K562 (cell line): ENCODE results near the gene SPEM3. TPM values are rescaled to one million over a fixed set of nuclear protein-coding genes. Genes with fewer than 3 reads are reported as not detected.

ENCODE experiments used
- ATAC-seq: fragments of 200-7000 bp; cut with Tn5 transposase; 3 replicates; pipeline ENCODE4 v1.9.1; 2020; ENCODE audit warnings: moderate library complexity
- BruUV-seq: library from RNA; stranded (reverse); fragments of 400-500 nt; replicated peaks from 2 replicates; lab custom pipeline; 2021; lab: Mats Ljungman, UMichigan
- CTCF ChIA-PET: fragments of 300-600 bp; formaldehyde crosslinking; extraction: SDS; loops from one replicate; lab custom pipeline; 2021; ENCODE audit warnings: low intra/inter-chr PET ratio; lab: Yijun Ruan, JAX
- POLR2A ChIA-PET: fragments of 300-600, 350-650 bp; sonication (Branson Sonifier 250); formaldehyde crosslinking; extraction: SDS; loops from one replicate; lab custom pipeline; 2021; ENCODE audit warnings: antibody characterized with exemption, inconsistent platforms; lab: Yijun Ruan, JAX
- DNase-seq, 4 experiments: peaks; one replicate each; pipeline versions ENCODE4 v3.0.0 to v3.0.0-alpha.2; 2011 to 2018; ENCODE audit warnings: low spot score in 3 of 4, mixed read lengths in 3 of 4; ENCODE audit errors: extremely low read depth in 1 of 4
- FAIRE-seq: peaks from 2 replicates; lab custom pipeline; 2011; peaks lifted over from hg19 to GRCh38; lab: Jason Lieb, UNC
- H2AFZ ChIP-seq: 2 replicates; pipeline ENCODE4 v1.6.0; 2011; ENCODE audit warnings: low read depth, low read length, control low read depth, inconsistent platforms
- H3K27ac ChIP-seq: fragments of 200-600 bp; 3 replicates; pipeline ENCODE4 v1.8.0; 2011; ENCODE audit warnings: low read depth, mild to moderate bottlenecking, control low read depth, inconsistent platforms, low read length, moderate library complexity, mixed read lengths; ENCODE audit errors: extremely low read depth
- H3K27me3 ChIP-seq, 2 experiments: fragments of 300-600 bp in 1 of 2; 2 replicates in 1 of 2; 3 replicates in 1 of 2; pipeline versions ENCODE4 v1.6.0 to v1.8.0; 2011; ENCODE audit warnings: inconsistent platforms in 2 of 2, low read length in 2 of 2, mild to moderate bottlenecking in 1 of 2, mixed read lengths in 1 of 2, moderate library complexity in 1 of 2; ENCODE audit not compliant: control insufficient read depth in 2 of 2, insufficient read depth in 2 of 2
- H3K36me3 ChIP-seq: fragments of 300-600 bp; 3 replicates; pipeline ENCODE4 v1.8.0; 2011; ENCODE audit warnings: mild to moderate bottlenecking, low read length, inconsistent platforms; ENCODE audit not compliant: control insufficient read depth, insufficient read depth
- H3K4me1 ChIP-seq, 2 experiments: fragments of 200-600 bp in 1 of 2; replicated peaks in 1 of 2; 2 replicates in 1 of 2; 3 replicates in 1 of 2; pipeline versions ENCODE4 v1.5.1 to v1.8.0; 2011; ENCODE audit warnings: inconsistent platforms in 2 of 2, low read length in 2 of 2, mild to moderate bottlenecking in 1 of 2, mixed read lengths in 1 of 2, moderate library complexity in 1 of 2; ENCODE audit not compliant: control insufficient read depth in 2 of 2, insufficient read depth in 2 of 2
- H3K4me2 ChIP-seq: 2 replicates; pipeline ENCODE4 v1.6.1; 2011; ENCODE audit warnings: low read length, control low read depth, inconsistent platforms, mixed read lengths; ENCODE audit not compliant: insufficient read depth
- H3K4me3 ChIP-seq: fragments of 200-600 bp; sonication (generic), shearing (Covaris generic); 2 replicates; pipeline ENCODE4 v1.5.1; 2016; ENCODE audit warnings: control low read depth, inconsistent platforms
- H3K79me2 ChIP-seq: fragments of 200-600 bp; 3 replicates; pipeline ENCODE4 v1.8.0; 2011; ENCODE audit warnings: low read length, inconsistent platforms; ENCODE audit not compliant: control insufficient read depth, insufficient read depth
- H3K9ac ChIP-seq, 2 experiments: 2 replicates each; pipeline versions ENCODE4 v1.6.0 to v1.6.1; 2011; ENCODE audit warnings: low read depth in 2 of 2, low read length in 2 of 2, control low read depth in 1 of 2, inconsistent platforms in 1 of 2, mild to moderate bottlenecking in 1 of 2, mixed read lengths in 1 of 2; ENCODE audit not compliant: insufficient read depth in 1 of 2
- H3K9me1 ChIP-seq: one replicate; pipeline ENCODE4 v1.6.0; 2011; ENCODE audit warnings: inconsistent platforms, mild to moderate bottlenecking, low read length, moderate library complexity; ENCODE audit not compliant: control insufficient read depth, insufficient read depth
- H3K9me3 ChIP-seq: replicated peaks from 2 replicates; pipeline ENCODE4 v1.5.1; 2011; ENCODE audit warnings: low read depth, low read length, inconsistent platforms; ENCODE audit not compliant: control insufficient read depth, insufficient read depth
- H4K20me1 ChIP-seq: replicated peaks from 2 replicates; pipeline ENCODE4 v1.6.1; 2011; ENCODE audit warnings: low read length, inconsistent platforms, mixed read lengths; ENCODE audit not compliant: control insufficient read depth, insufficient read depth
- CC2D1A ChIP-seq: fragments of 450-650 bp; IDR thresholded peaks from 2 replicates; pipeline ENCODE4 v1.6.1; 2017; ENCODE audit warnings: mild to moderate bottlenecking
- EGR1 ChIP-seq: fragments of 450-650 bp; conservative IDR thresholded peaks from 2 replicates; pipeline ENCODE4 v1.6.1; 2017; ENCODE audit warnings: mild to moderate bottlenecking
- ELF1 ChIP-seq: fragments of 200-800 bp; sonication (Bioruptor generic); IDR thresholded peaks from 2 replicates; pipeline ENCODE4 v1.6.1; 2016; ENCODE audit warnings: missing genetic modification characterization, missing compliant biosample characterization
- EP400 ChIP-seq: fragments of 450-650 bp; IDR thresholded peaks from 2 replicates; pipeline ENCODE4 v1.6.1; 2017; ENCODE audit warnings: antibody characterized with exemption, mild to moderate bottlenecking, moderate library complexity
- FOS ChIP-seq: IDR thresholded peaks from 3 replicates; pipeline ENCODE4 v1.6.1; 2011; ENCODE audit not compliant: insufficient read length; ENCODE audit errors: extremely low read depth
- HDAC1 ChIP-seq, 2 experiments: fragments of 450-650 bp; IDR thresholded peaks; 2 replicates each; pipeline ENCODE4 v1.6.1; 2016 to 2017; ENCODE audit warnings: inconsistent platforms in 1 of 2, mild to moderate bottlenecking in 1 of 2, moderate library complexity in 1 of 2
- L3MBTL2 ChIP-seq: fragments of 450-650 bp; IDR thresholded peaks from 2 replicates; pipeline ENCODE4 v1.6.1; 2016; ENCODE audit warnings: mild to moderate bottlenecking, moderate library complexity
- NCOA6 ChIP-seq: fragments of 450-650 bp; IDR thresholded peaks from 2 replicates; pipeline ENCODE4 v1.6.1; 2017; ENCODE audit warnings: mild to moderate bottlenecking
- NFIC ChIP-seq: fragments of 450-650 bp; IDR thresholded peaks from 2 replicates; pipeline ENCODE4 v1.6.1; 2017; ENCODE audit warnings: mild to moderate bottlenecking, inconsistent platforms
- POLR2A ChIP-seq: fragments of 450-650 bp; conservative IDR thresholded peaks from 2 replicates; pipeline ENCODE4 v1.6.1; 2016
- RBM25 ChIP-seq: fragments of 200-400 bp; formaldehyde crosslinking; IDR thresholded peaks from 2 replicates; pipeline ENCODE4 v1.6.1; 2018; ENCODE audit warnings: low read length, low read depth, moderate library complexity; ENCODE audit not compliant: severe bottlenecking
- SMARCC2 ChIP-seq: fragments of 450-650 bp; IDR thresholded peaks from 2 replicates; pipeline ENCODE4 v1.6.1; 2017; ENCODE audit warnings: antibody characterized with exemption, moderate library complexity, mild to moderate bottlenecking, low read depth
- STAT5B ChIP-seq: fragments of 250-450 bp; sonication (Bioruptor Pico); IDR thresholded peaks from 2 replicates; pipeline ENCODE4 v1.8.0; 2021; ENCODE audit warnings: mild to moderate bottlenecking, inconsistent platforms
- TOE1 ChIP-seq, 2 experiments: fragments of 450-650 bp in 1 of 2; sonication (generic) in 1 of 2; formaldehyde crosslinking in 1 of 2; IDR thresholded peaks; 2 replicates each; pipeline versions ENCODE4 v1.7.1 to v1.8.0; 2016 to 2022; ENCODE audit warnings: borderline replicate concordance in 2 of 2, mild to moderate bottlenecking in 2 of 2, antibody characterized with exemption in 1 of 2, inconsistent platforms in 1 of 2, low read depth in 1 of 2, missing genetic modification reagents in 1 of 2, moderate library complexity in 1 of 2
- ZNF24 ChIP-seq: fragments of 450-650 bp; IDR thresholded peaks from 2 replicates; pipeline ENCODE4 v1.6.1; 2016
- WGBS: fragments of 100-300 bp; shearing (Covaris generic); methylation state at CpG from one replicate; pipeline ENCODE4 v1.1.6; 2016; ENCODE audit warnings: low coverage, mixed read lengths; ENCODE audit not compliant: insufficient coverage; ENCODE audit errors: missing lambda C conversion rate; 5-methylcytosine and 5-hydroxymethylcytosine counted together
- in situ Hi-C: fragments of 300-500 bp; cut with MboI; formaldehyde crosslinking; loops from 4 replicates; pipeline ENCODE4 v1.15.0; 2018; ENCODE audit warnings: inconsistent platforms, mixed read lengths
- intact Hi-C: fragments of 100-400 bp; cut with micrococcal nuclease; formaldehyde crosslinking; loops from 2 replicates; pipeline ENCODE4 v1.14.2; 2022
- polyA plus RNA-seq, 8 experiments: library from polyadenylated mRNA; depleted of rRNA in 4 of 8; stranded (reverse) in 5 of 8; unstranded in 3 of 8; fragments of >200 nt; fragmentation: Nextera tagmentation in 2 of 8; fragmentation: Illumina TruSeq in 1 of 8; extraction: Ambion mirVana in 2 of 8; extraction: Trizol in 1 of 8; gene quantifications; 2 replicates each; pipeline versions ENCODE4 v1.2.1 to v1.2.3, GENCODE V29; 2011 to 2014; ENCODE audit warnings: inconsistent platforms in 1 of 8, missing spikeins in 1 of 8
- total RNA-seq, 7 experiments: library from RNA; depleted of rRNA in 6 of 7; stranded (reverse); fragments of >200 nt in 6 of 7; fragmentation: Illumina TruSeq in 2 of 7; extraction: Trizol in 2 of 7; gene quantifications; 2 replicates each; pipeline versions ENCODE4 v1.2.1 to v1.2.3, GENCODE V29; 2011 to 2021; ENCODE audit warnings: low replicate concordance in 1 of 7
- TF ChIP-seq, protein P1 (sequence below): fragments of 200-800 bp; sonication (Bioruptor generic); IDR thresholded peaks from 2 replicates; pipeline ENCODE4 v1.6.1; 2017; ENCODE audit warnings: missing genetic modification characterization, missing compliant biosample characterization
- TF ChIP-seq, protein P2 (sequence below): fragments of 450-650 bp; IDR thresholded peaks from 2 replicates; pipeline ENCODE4 v1.6.1; 2016

Gene SPEM3
- total and polyA plus RNA-seq, 9 of the 15 experiments (the other 6 are each of a cell fraction or from before 2014, with no cell fraction given): not detected

DNA sequence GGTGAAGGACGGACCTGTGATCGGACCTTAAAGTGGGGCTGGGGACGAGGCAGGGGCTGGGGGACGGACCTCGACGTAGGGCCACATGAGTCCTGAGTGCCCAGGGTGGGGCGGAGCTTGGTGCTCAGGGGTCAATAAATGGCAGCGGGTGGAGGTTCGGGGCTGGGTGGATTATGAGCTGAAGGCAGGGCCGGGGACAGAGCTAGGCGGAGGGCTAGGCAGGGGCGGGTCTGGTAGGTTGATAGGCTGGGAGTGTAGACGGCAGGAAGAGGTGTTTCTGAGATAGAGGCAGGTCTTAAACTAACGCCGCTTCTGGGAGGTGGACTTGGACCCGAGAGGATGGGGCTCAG is 16.9 kb downstream of the SPEM3 start:
- BruUV-seq: no TSS peak

More for the DNA sequence above, 16.9 kb downstream of the SPEM3 start:
- Histone ChIP-seq H3K27ac (peak overlapping the region; percentile 30; the same call in 2 of the 3 replicates), H3K79me2 (no peaks in the 10 kb centered on the region), H3K9me1 (peaks cover 3% of the 10 kb centered on the region), H3K4me3 (peak overlapping the region; percentile 35), H3K4me1 (peaks cover 11 to 40% of the 10 kb centered on the region in 2 experiments; a peak in 4 of 5 replicates), H3K9me3 (no peaks in the 10 kb centered on the region), H3K9ac (peak overlapping the region; percentile 41 to 89; a peak in 3 of 4 replicates), H3K4me2 (peak overlapping the region; percentile 65), H3K27me3 (no peaks in the 10 kb centered on the region), H2AFZ (peak overlapping the region; percentile 86), H4K20me1 (no peaks in the 10 kb centered on the region), H3K36me3 (no peaks in the 10 kb centered on the region)
- WGBS: 0% methylated on average over 7 of the region's 16 CpGs
- FAIRE-seq: no peak
- POLR2A ChIA-PET: interaction anchor here (0.6 to 1.0 kb wide), 4 partner anchors 8 to 235 kb away, joined by 3 read pairs; partner anchors contain the start of gene POLR2A
- DNase-seq: peak in 2 of 4 experiments; percentile 68 to 74
- TF ChIP-seq STAT5B (CRISPR knock-in tag) (no peak), HDAC1 (IDR thresholded peaks at IDR 0.05) (0 out of 4 replicates have a peak, but pooled peaks of 1 of the 2 experiments have one; percentile 17), EP400 (peak; percentile 22; the same call in 1 of the 2 replicates), SMARCC2 (no peak), NFIC (0 out of 2 replicates have a peak, but pooled peaks have one; percentile 28), EGR1 (0 out of 2 replicates have a peak, but pooled peaks have one; percentile 2), TOE1 (IDR thresholded peaks at IDR 0.05; ENCODE audit: borderline replicate concordance) (peak; percentile 30; the same call in 1 of the 2 replicates), TOE1 (CRISPR knock-in tag; IDR thresholded peaks at IDR 0.05; ENCODE audit: borderline replicate concordance, low read depth) (no peak), POLR2A (peak; percentile 49; the same call in 1 of the 2 replicates), L3MBTL2 (0 out of 2 replicates have a peak, but pooled peaks have one; percentile 9), NCOA6 (peak; percentile 69), ZNF24 (0 out of 2 replicates have a peak, but pooled peaks have one; percentile 11), RBM25 (no peak), FOS (no peak), CC2D1A (0 out of 2 replicates have a peak, but pooled peaks have one; percentile 15), ELF1 (tag) (no peak)
- TF ChIP-seq, protein P1, sequence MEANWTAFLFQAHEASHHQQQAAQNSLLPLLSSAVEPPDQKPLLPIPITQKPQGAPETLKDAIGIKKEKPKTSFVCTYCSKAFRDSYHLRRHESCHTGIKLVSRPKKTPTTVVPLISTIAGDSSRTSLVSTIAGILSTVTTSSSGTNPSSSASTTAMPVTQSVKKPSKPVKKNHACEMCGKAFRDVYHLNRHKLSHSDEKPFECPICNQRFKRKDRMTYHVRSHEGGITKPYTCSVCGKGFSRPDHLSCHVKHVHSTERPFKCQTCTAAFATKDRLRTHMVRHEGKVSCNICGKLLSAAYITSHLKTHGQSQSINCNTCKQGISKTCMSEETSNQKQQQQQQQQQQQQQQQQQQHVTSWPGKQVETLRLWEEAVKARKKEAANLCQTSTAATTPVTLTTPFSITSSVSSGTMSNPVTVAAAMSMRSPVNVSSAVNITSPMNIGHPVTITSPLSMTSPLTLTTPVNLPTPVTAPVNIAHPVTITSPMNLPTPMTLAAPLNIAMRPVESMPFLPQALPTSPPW (CRISPR knock-in tag): 0 out of 2 replicates have a peak, but pooled peaks have one; percentile 0
- TF ChIP-seq, protein P2, sequence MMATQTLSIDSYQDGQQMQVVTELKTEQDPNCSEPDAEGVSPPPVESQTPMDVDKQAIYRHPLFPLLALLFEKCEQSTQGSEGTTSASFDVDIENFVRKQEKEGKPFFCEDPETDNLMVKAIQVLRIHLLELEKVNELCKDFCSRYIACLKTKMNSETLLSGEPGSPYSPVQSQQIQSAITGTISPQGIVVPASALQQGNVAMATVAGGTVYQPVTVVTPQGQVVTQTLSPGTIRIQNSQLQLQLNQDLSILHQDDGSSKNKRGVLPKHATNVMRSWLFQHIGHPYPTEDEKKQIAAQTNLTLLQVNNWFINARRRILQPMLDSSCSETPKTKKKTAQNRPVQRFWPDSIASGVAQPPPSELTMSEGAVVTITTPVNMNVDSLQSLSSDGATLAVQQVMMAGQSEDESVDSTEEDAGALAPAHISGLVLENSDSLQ: peak; percentile 17; the same call in 1 of the 2 replicates
- peak; percentile 81 for ATAC-seq
- in situ Hi-C loops: no loop called here
- CTCF ChIA-PET: no interaction called here
- intact Hi-C loops: no loop called here
